ENCODE data around the gene ATP4B.

The ATP4B gene

GRCh38 chr13:113657851-113658741 is at the start of gene ATP4B:
ATP4B (minus strand) TSS chr13:113658198; CDS start chr13:113658144, 54 bp downstream.
- Mint-ChIP-seq H3K36me3 (ENCODE audit: low read depth) (no peaks in the 10 kb centered on the region), H3K9me3 (peaks cover 14% of the 10 kb centered on the region), H3K27ac (no peak within 1 kb of the TSS), H3K4me3 (no peak within 1 kb of the TSS), H3K4me1 (ENCODE audit: low read depth) (no peaks in the 10 kb centered on the region), H3K27me3 (ENCODE audit: low read depth) (no peaks in the 10 kb centered on the region)
- DNase-seq (ENCODE audit: low spot score), result no peak

GRCh38 chr13:113672002-113672651 is 14.1 kb upstream of the ATP4B start:
- peak overlapping the region; percentile 9 for H3K27ac Mint-ChIP-seq
- peaks cover 2% of the 10 kb centered on the region for H3K4me1 Mint-ChIP-seq (ENCODE audit: low read depth)
- no peaks in the 10 kb centered on the region for H3K27me3 Mint-ChIP-seq (ENCODE audit: low read depth)
- no peaks in the 10 kb centered on the region for H3K36me3 Mint-ChIP-seq (ENCODE audit: low read depth)
- peaks cover 5% of the 10 kb centered on the region for H3K9me3 Mint-ChIP-seq
- H3K4me3 Mint-ChIP-seq, result no peak overlapping the region
- DNase-seq (ENCODE audit: low spot score), result no peak

- no peak for DNase-seq (ENCODE audit: low spot score)
- Mint-ChIP-seq H3K9me3 (peaks cover 5% of the 10 kb centered on the region), H3K27ac (no peak overlapping the region), H3K27me3 (ENCODE audit: low read depth) (no peaks in the 10 kb centered on the region), H3K4me3 (no peak overlapping the region), H3K36me3 (ENCODE audit: low read depth) (no peaks in the 10 kb centered on the region), H3K4me1 (ENCODE audit: low read depth) (peaks cover 2% of the 10 kb centered on the region)
These were observed 13.3 kb upstream of the ATP4B start for GRCh38 chr13:113671066-113672001.

GRCh38 chr13:113670541-113670940 is 12.5 kb upstream of the ATP4B start:
- DNase-seq (ENCODE audit: low spot score), result no peak
- H3K27ac Mint-ChIP-seq, result no peak overlapping the region
- no peaks in the 10 kb centered on the region for H3K27me3 Mint-ChIP-seq (ENCODE audit: low read depth)
- H3K36me3 Mint-ChIP-seq (ENCODE audit: low read depth), result no peaks in the 10 kb centered on the region
- H3K4me1 Mint-ChIP-seq (ENCODE audit: low read depth), result peaks cover 2% of the 10 kb centered on the region
- peaks cover 5% of the 10 kb centered on the region for H3K9me3 Mint-ChIP-seq
- H3K4me3 Mint-ChIP-seq, result no peak overlapping the region

- Mint-ChIP-seq H3K4me1 (ENCODE audit: low read depth) (peaks cover 2% of the 10 kb centered on the region), H3K36me3 (ENCODE audit: low read depth) (no peaks in the 10 kb centered on the region), H3K9me3 (peaks cover 5% of the 10 kb centered on the region), H3K27me3 (ENCODE audit: low read depth) (no peaks in the 10 kb centered on the region), H3K27ac (no peak overlapping the region), H3K4me3 (no peak overlapping the region)
- no peak for DNase-seq (ENCODE audit: low spot score)
These were observed 11.8 kb upstream of the ATP4B start for GRCh38 chr13:113669755-113670341.

GRCh38 chr13:113669231-113669754 is 11.3 kb upstream of the ATP4B start:
- no peaks in the 10 kb centered on the region for H3K36me3 Mint-ChIP-seq (ENCODE audit: low read depth)
- no peak for DNase-seq (ENCODE audit: low spot score)
- peaks cover 2% of the 10 kb centered on the region for H3K4me1 Mint-ChIP-seq (ENCODE audit: low read depth)
- H3K27me3 Mint-ChIP-seq (ENCODE audit: low read depth), result no peaks in the 10 kb centered on the region
- no peak overlapping the region for H3K27ac Mint-ChIP-seq
- peaks cover 5% of the 10 kb centered on the region for H3K9me3 Mint-ChIP-seq
- no peak overlapping the region for H3K4me3 Mint-ChIP-seq

GRCh38 chr13:113668491-113668971 is 10.5 kb upstream of the ATP4B start:
- Mint-ChIP-seq H3K36me3 (ENCODE audit: low read depth) (no peaks in the 10 kb centered on the region), H3K4me1 (ENCODE audit: low read depth) (peaks cover 2% of the 10 kb centered on the region), H3K4me3 (no peak overlapping the region), H3K9me3 (peaks cover 5% of the 10 kb centered on the region), H3K27ac (no peak overlapping the region), H3K27me3 (ENCODE audit: low read depth) (no peaks in the 10 kb centered on the region)
- no peak for DNase-seq (ENCODE audit: low spot score)

- no peaks in the 10 kb centered on the region for H3K27me3 Mint-ChIP-seq (ENCODE audit: low read depth)
- H3K36me3 Mint-ChIP-seq (ENCODE audit: low read depth), result no peaks in the 10 kb centered on the region
- DNase-seq (ENCODE audit: low spot score), result no peak
- H3K4me3 Mint-ChIP-seq, result no peak overlapping the region
- H3K27ac Mint-ChIP-seq, result no peak overlapping the region
- H3K4me1 Mint-ChIP-seq (ENCODE audit: low read depth), result peaks cover 2% of the 10 kb centered on the region
- peaks cover 5% of the 10 kb centered on the region for H3K9me3 Mint-ChIP-seq
These were observed 9.9 kb upstream of the ATP4B start for GRCh38 chr13:113667771-113668490.

- no peaks in the 10 kb centered on the region for H3K27me3 Mint-ChIP-seq (ENCODE audit: low read depth)
These were observed 9.1 kb upstream of the ATP4B start, which contains the start of gene GRK1 for GRCh38 chr13:113666951-113667701. GRK1 (plus strand) TSS chr13:113667219; CDS start chr13:113667387, 168 bp downstream.

GRCh38 chr13:113666329-113666670 is 8.3 kb upstream of the ATP4B start:
- DNase-seq (ENCODE audit: low spot score), result no peak
- H3K9me3 Mint-ChIP-seq, result peaks cover 6% of the 10 kb centered on the region
- H3K4me3 Mint-ChIP-seq, result no peak overlapping the region
- H3K4me1 Mint-ChIP-seq (ENCODE audit: low read depth), result peaks cover 2% of the 10 kb centered on the region
- no peak overlapping the region for H3K27ac Mint-ChIP-seq
- no peaks in the 10 kb centered on the region for H3K36me3 Mint-ChIP-seq (ENCODE audit: low read depth)
- H3K27me3 Mint-ChIP-seq (ENCODE audit: low read depth), result no peaks in the 10 kb centered on the region

More at GRCh38 chr13:113666951-113667701, 9.1 kb upstream of the ATP4B start, which contains the start of gene GRK1:
- Mint-ChIP-seq H3K36me3 (ENCODE audit: low read depth) (no peaks in the 10 kb centered on the region), H3K4me1 (ENCODE audit: low read depth) (peaks cover 2% of the 10 kb centered on the region), H3K27ac (no peak within 1 kb of the TSS), H3K9me3 (peaks cover 1% of the 10 kb centered on the region), H3K4me3 (no peak within 1 kb of the TSS)
- DNase-seq (ENCODE audit: low spot score), result no peak

- Mint-ChIP-seq H3K4me1 (ENCODE audit: low read depth) (peaks cover 2% of the 10 kb centered on the region), H3K27ac (no peak overlapping the region), H3K9me3 (peaks cover 12% of the 10 kb centered on the region), H3K36me3 (ENCODE audit: low read depth) (no peaks in the 10 kb centered on the region), H3K4me3 (no peak overlapping the region), H3K27me3 (ENCODE audit: low read depth) (no peaks in the 10 kb centered on the region)
- DNase-seq (ENCODE audit: low spot score), result no peak
These were observed 7.8 kb upstream of the ATP4B start for GRCh38 chr13:113665597-113666328.

All from T-helper 2 cell treated with Interferon-gamma antibody and Interleukin-4, amounts not matched to agents 5 μg/mL and 100 μg/mL, for 36 hours (primary cell).